GM12878 (cell line): ENCODE results near the gene EVI5L.

Source experiments
- ATF7 ChIP-seq: fragments of 450-650 bp; IDR thresholded peaks from 2 replicates; pipeline ENCODE4 v1.6.1; 2016; ENCODE audit warnings: low read depth, mild to moderate bottlenecking
- CHD2 ChIP-seq: IDR thresholded peaks from 2 replicates; pipeline ENCODE4 v1.6.1; 2011; ENCODE audit warnings: low read depth, low read length, improper control_type of control experiment, borderline replicate concordance
- CTCF ChIP-seq, 3 experiments: IDR thresholded peaks in 2 of 3; conservative IDR thresholded peaks in 1 of 3; 2 replicates each; pipeline ENCODE4 v1.5.1; 2011; ENCODE audit warnings: low read depth in 3 of 3, low read length in 3 of 3, mild to moderate bottlenecking in 3 of 3, control low read depth in 2 of 3, moderate library complexity in 2 of 3, inconsistent platforms in 1 of 3, mixed read lengths in 1 of 3; ENCODE audit not compliant: control insufficient read depth in 2 of 3, insufficient read depth in 1 of 3; ENCODE audit errors: extremely low read depth in 1 of 3
- POLR2AphosphoS5 ChIP-seq: IDR thresholded peaks from 2 replicates; pipeline ENCODE4 v1.6.1; 2011; ENCODE audit warnings: mild to moderate bottlenecking, low read length, inconsistent platforms
- TAF1 ChIP-seq: IDR thresholded peaks from 2 replicates; pipeline ENCODE4 v1.6.1; 2011; ENCODE audit warnings: mild to moderate bottlenecking, low read depth, low read length, borderline replicate concordance

GRCh38 chr19:7861619-7862412 lies 31.8 kb downstream of the EVI5L start:
- TF ChIP-seq CHD2 (no peak), POLR2AphosphoS5 (no peak), CTCF (IDR thresholded peaks at IDR 0.05 in 2 of 3, conservative IDR thresholded peaks at IDR 0.05 in 1 of 3; ENCODE audit: control insufficient read depth in 2 of 3, extremely low read depth in 1 of 3, insufficient read depth in 1 of 3, low read depth in 3 of 3, low read length in 3 of 3) (no peak), ATF7 (no peak), TAF1 (no peak)
